Liver (tissue), 9 donors: ENCODE results near the gene KLKB1. TPM values are rescaled to one million over a fixed set of nuclear protein-coding genes. Genes with fewer than 3 reads are reported as not detected.

Experiments
- DNase-seq: peaks from one replicate; pipeline ENCODE4 v3.0.0-alpha.2; 2017; ENCODE audit warnings: low spot score
- H3K27ac ChIP-seq, 2 donors: one replicate each; pipeline ENCODE4 v1.7.0; 2013; ENCODE audit warnings: inconsistent platforms in 2 of 2, low read length in 2 of 2, control low read depth in 1 of 2, low read depth in 1 of 2, mild to moderate bottlenecking in 1 of 2
- H3K27me3 ChIP-seq, 4 donors: one replicate each; pipeline versions ENCODE4 v1.6.1 to v1.7.0; 2013; ENCODE audit warnings: low read length in 3 of 4, inconsistent platforms in 1 of 4, mild to moderate bottlenecking in 1 of 4, moderate library complexity in 1 of 4; ENCODE audit not compliant: control insufficient read depth in 4 of 4, insufficient read depth in 4 of 4
- H3K36me3 ChIP-seq, 4 donors: one replicate each; pipeline versions ENCODE4 v1.6.1 to v1.7.0; 2013; ENCODE audit warnings: low read length in 3 of 4, mild to moderate bottlenecking in 3 of 4, low read depth in 1 of 4, moderate library complexity in 1 of 4; ENCODE audit not compliant: control insufficient read depth in 4 of 4, insufficient read depth in 3 of 4
- H3K4me1 ChIP-seq, 4 donors: one replicate each; pipeline versions ENCODE4 v1.6.1 to v1.7.0; 2013; ENCODE audit warnings: low read length in 3 of 4, mild to moderate bottlenecking in 3 of 4, moderate library complexity in 1 of 4; ENCODE audit not compliant: control insufficient read depth in 4 of 4, insufficient read depth in 4 of 4
- H3K4me3 ChIP-seq, 3 donors: one replicate each; pipeline versions ENCODE4 v1.6.1 to v1.7.0; 2013; ENCODE audit warnings: low read length in 3 of 3, control low read depth in 1 of 3, low read depth in 1 of 3, mild to moderate bottlenecking in 1 of 3
- H3K9ac ChIP-seq, 2 donors: one replicate each; pipeline ENCODE4 v1.7.0; 2013; ENCODE audit warnings: low read length in 2 of 2, mild to moderate bottlenecking in 2 of 2, moderate library complexity in 2 of 2, control low read depth in 1 of 2, low read depth in 1 of 2
- H3K9me3 ChIP-seq, 4 donors: one replicate each; pipeline versions ENCODE4 v1.6.1 to v1.7.0; 2013; ENCODE audit warnings: low read length in 3 of 4; ENCODE audit not compliant: control insufficient read depth in 4 of 4
- EGR1 ChIP-seq, 2 donors: IDR thresholded peaks; 2 replicates each; pipeline ENCODE4 v1.6.1; 2016 to 2018; ENCODE audit warnings: antibody characterized with exemption in 2 of 2, low read depth in 2 of 2
- FOXA1 ChIP-seq: IDR thresholded peaks from 2 replicates; pipeline ENCODE4 v1.6.1; 2016; ENCODE audit warnings: antibody characterized with exemption
- FOXA2 ChIP-seq: IDR thresholded peaks from 2 replicates; pipeline ENCODE4 v1.6.1; 2016; ENCODE audit warnings: antibody characterized with exemption
- GABPA ChIP-seq, 2 donors: IDR thresholded peaks in 1 of 2; conservative IDR thresholded peaks in 1 of 2; 2 replicates each; pipeline ENCODE4 v1.6.1; 2016; ENCODE audit warnings: antibody characterized with exemption in 2 of 2, mild to moderate bottlenecking in 1 of 2, moderate library complexity in 1 of 2
- HNF4A ChIP-seq, 2 donors: conservative IDR thresholded peaks; 2 replicates each; pipeline ENCODE4 v1.6.1; 2016; ENCODE audit warnings: antibody characterized with exemption in 2 of 2, mild to moderate bottlenecking in 2 of 2
- HNF4G ChIP-seq: IDR thresholded peaks from 2 replicates; pipeline ENCODE4 v1.6.1; 2016; ENCODE audit warnings: antibody characterized with exemption
- JUND ChIP-seq, 2 donors: IDR thresholded peaks; 2 replicates each; pipeline ENCODE4 v1.6.1; 2016; ENCODE audit warnings: antibody characterized with exemption in 2 of 2
- MAX ChIP-seq: IDR thresholded peaks from 2 replicates; pipeline ENCODE4 v1.6.1; 2016; ENCODE audit warnings: antibody characterized with exemption
- NR2F2 ChIP-seq: IDR thresholded peaks from 2 replicates; pipeline ENCODE4 v1.6.1; 2016; ENCODE audit warnings: antibody characterized with exemption
- RAD21 ChIP-seq, 2 donors: IDR thresholded peaks; 2 replicates each; pipeline ENCODE4 v1.6.1; 2016; ENCODE audit warnings: antibody characterized with exemption in 2 of 2, mild to moderate bottlenecking in 2 of 2
- RXRA ChIP-seq, 2 donors: IDR thresholded peaks; 2 replicates each; pipeline ENCODE4 v1.6.1; 2017 to 2018; ENCODE audit warnings: antibody characterized with exemption in 2 of 2, mild to moderate bottlenecking in 1 of 2
- TAF1 ChIP-seq: conservative IDR thresholded peaks from 2 replicates; pipeline ENCODE4 v1.6.1; 2016; ENCODE audit warnings: antibody characterized with exemption, mild to moderate bottlenecking
- YY1 ChIP-seq: IDR thresholded peaks from 2 replicates; pipeline ENCODE4 v1.6.1; 2016; ENCODE audit warnings: antibody characterized with exemption, mild to moderate bottlenecking
- ZBTB33 ChIP-seq: IDR thresholded peaks from 2 replicates; pipeline ENCODE4 v1.6.1; 2016; ENCODE audit warnings: antibody characterized with exemption
- WGBS: extraction: QIAGEN DNeasy Blood & Tissue Kit; methylation state at CpG from one replicate; pipeline ENCODE4 v1.1.7; 2013; 5-methylcytosine and 5-hydroxymethylcytosine counted together
- polyA plus RNA-seq, 2 donors: library from polyadenylated mRNA; stranded (reverse) in 1 of 2; unstranded in 1 of 2; fragments of 200-250 nt in 1 of 2; fragments of >200 nt in 1 of 2; fragmentation: Nextera tagmentation in 1 of 2; extraction: Ambion mirVana in 1 of 2; gene quantifications; one replicate each; pipeline versions ENCODE4 v1.2.1 to v1.2.3, GENCODE V29; 2013 to 2015
- total RNA-seq, 2 donors: library from RNA; depleted of rRNA; stranded (reverse); fragments of >200 nt; gene quantifications; one replicate each; pipeline ENCODE4 v1.2.3, GENCODE V29; 2014
- donor health status: healthy.
- donor health status: healthy.
- donor health status: healthy.
- donor health status: healthy.
- donor health status: healthy.

The KLKB1 gene
- total and polyA plus RNA-seq, 4 donors: 36.5 to 78.9 (median 60.2) TPM

- 97% methylated on average over 12 of the region's 12 CpGs for whole genome bisulfite sequencing
- no peak for DNase-seq
- peaks cover 0 to 55% (median 22%) of the 10 kb centered on the region in 4 donors for H3K36me3 ChIP-seq
- no peaks in the 10 kb centered on the region for H3K27me3 ChIP-seq
- H3K27ac ChIP-seq: no peak overlapping the region
- no peak for TF ChIP-seq RAD21 (IDR thresholded peaks at IDR 0.05)
- H3K9ac ChIP-seq: no peak overlapping the region
- no peaks in the 10 kb centered on the region for H3K4me1 ChIP-seq
- H3K4me3 ChIP-seq: no peak overlapping the region
- H3K9me3 ChIP-seq: no peaks in the 10 kb centered on the region
Measured at GRCh38 chr4:186285147-186285546, 57.8 kb downstream of the KLKB1 start.

GRCh38 chr4:186286581-186286980 is 59.3 kb downstream of the KLKB1 start:
- WGBS: 93% methylated on average over 3 of the region's 3 CpGs
- Histone ChIP-seq H3K9me3 (no peaks in the 10 kb centered on the region), H3K9ac (no peak overlapping the region), H3K27me3 (no peaks in the 10 kb centered on the region), H3K4me1 (peaks cover 0 to 10% (median 8%) of the 10 kb centered on the region in 4 donors), H3K27ac (no peak overlapping the region), H3K36me3 (peaks cover 0 to 42% (median 13%) of the 10 kb centered on the region in 4 donors), H3K4me3 (no peak overlapping the region)
- DNase-seq: no peak
- TF ChIP-seq ZBTB33 (no peak), RAD21 (IDR thresholded peaks at IDR 0.05) (no peak), TAF1 (no peak), HNF4G (no peak), FOXA2 (no peak), FOXA1 (no peak), JUND (IDR thresholded peaks at IDR 0.05) (no peak)

GRCh38 chr4:186291256-186291890 is 64.1 kb downstream of the KLKB1 start:
- H3K27me3 ChIP-seq: no peaks in the 10 kb centered on the region
- WGBS: 47% methylated on average over 10 of the region's 10 CpGs
- H3K36me3 ChIP-seq: peaks cover 0 to 12% (median 2%) of the 10 kb centered on the region in 4 donors
- H3K27ac ChIP-seq: peak overlapping the region; percentile 43 to 85
- TF ChIP-seq GABPA (IDR thresholded peaks at IDR 0.05 in 1 of 2, conservative IDR thresholded peaks at IDR 0.05 in 1 of 2) (no peak), NR2F2 (no peak), ZBTB33 (peak; percentile 16), EGR1 (IDR thresholded peaks at IDR 0.05; ENCODE audit: low read depth in 2 of 2) (no peak), YY1 (peak; percentile 31), FOXA2 (peak; percentile 21), HNF4A (conservative IDR thresholded peaks at IDR 0.05) (peak in 1 of 2 donors; percentile 51), RXRA (IDR thresholded peaks at IDR 0.05) (peak in 1 of 2 donors; percentile 38), RAD21 (IDR thresholded peaks at IDR 0.05) (no peak), MAX (no peak)
- H3K9me3 ChIP-seq: no peaks in the 10 kb centered on the region
- H3K4me3 ChIP-seq: no peak overlapping the region
- no peak for DNase-seq
- peaks cover 1 to 18% (median 13%) of the 10 kb centered on the region in 4 donors for H3K4me1 ChIP-seq
- H3K9ac ChIP-seq: no peak overlapping the region
